Stomach smooth muscle (tissue), 2 donors: ENCODE measurements around the gene MAGEL2.
"Not testable (repeated sequence)": the region's sequence is repeated elsewhere in the genome, so short reads cannot be mapped to it uniquely, and the experiment has no call there.

Source experiments
- H3K27ac ChIP-seq: one replicate; pipeline ENCODE4 v1.7.0; 2013; ENCODE audit warnings: mild to moderate bottlenecking, low read length, inconsistent platforms
- H3K27me3 ChIP-seq, 2 donors: one replicate each; pipeline ENCODE4 v1.7.0; 2013; ENCODE audit warnings: low read length in 2 of 2; ENCODE audit not compliant: insufficient read depth in 2 of 2, control insufficient read depth in 1 of 2
- H3K36me3 ChIP-seq, 2 donors: one replicate each; pipeline ENCODE4 v1.7.0; 2013; ENCODE audit warnings: low read length in 2 of 2; ENCODE audit not compliant: control insufficient read depth in 2 of 2, insufficient read depth in 2 of 2
- H3K4me1 ChIP-seq: one replicate; pipeline ENCODE4 v1.7.0; 2013; ENCODE audit warnings: low read length; ENCODE audit not compliant: control insufficient read depth, insufficient read depth
- H3K4me3 ChIP-seq, 2 donors: one replicate each; pipeline ENCODE4 v1.7.0; 2013; ENCODE audit warnings: low read length in 2 of 2
- H3K9ac ChIP-seq, 2 donors: one replicate each; pipeline ENCODE4 v1.7.0; 2013; ENCODE audit warnings: low read length in 2 of 2, mild to moderate bottlenecking in 1 of 2
- H3K9me3 ChIP-seq, 2 donors: one replicate each; pipeline ENCODE4 v1.7.0; 2013; ENCODE audit warnings: low read length in 2 of 2; ENCODE audit not compliant: control insufficient read depth in 2 of 2
- donor health status: healthy.
- donor health status: Pancreatic carcinoma.

The MAGEL2 gene

DNA sequence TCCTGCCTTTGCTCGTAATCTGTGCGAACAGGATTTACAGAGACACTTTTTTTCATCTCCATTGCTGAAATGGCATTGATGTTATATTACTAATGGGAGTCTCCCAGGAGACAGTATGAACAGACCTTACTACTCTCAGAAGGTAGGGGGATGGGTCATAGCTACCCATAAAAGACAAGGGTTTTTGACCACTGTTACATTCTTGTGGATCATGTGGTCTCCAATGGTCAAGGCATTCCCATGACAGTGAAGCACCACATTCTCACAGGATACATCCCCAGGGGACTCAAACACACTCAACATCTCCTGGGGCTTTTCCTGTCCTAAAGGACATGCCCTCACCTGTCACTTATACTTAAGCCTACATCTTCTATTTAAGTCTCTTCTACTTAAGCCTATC lies 41.4 kb downstream of the MAGEL2 start:
- no peak overlapping the region for H3K27ac ChIP-seq
- no peaks in the 10 kb centered on the region for H3K4me1 ChIP-seq
- no peaks in the 10 kb centered on the region for H3K36me3 ChIP-seq

DNA sequence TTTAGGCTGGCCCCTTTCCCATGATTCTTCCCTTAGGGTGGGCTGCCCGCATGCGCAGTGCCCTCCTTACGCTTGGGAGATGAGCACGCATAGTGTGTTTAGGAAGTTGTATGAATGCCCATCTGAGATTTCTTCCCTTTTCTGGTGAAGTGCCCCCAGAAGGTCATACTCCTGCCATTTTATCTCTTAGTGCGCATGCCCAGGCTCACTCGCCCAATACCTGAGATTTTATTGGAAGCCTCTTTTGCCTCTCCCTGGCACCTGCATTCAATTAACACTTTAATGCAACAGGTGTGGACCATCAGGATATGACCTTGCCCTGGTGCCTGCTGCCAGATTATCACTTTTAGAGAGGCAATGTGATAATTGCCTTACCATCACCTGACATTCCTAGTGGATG lies 45.5 kb downstream of the MAGEL2 start:
- peaks cover 0 to 2% of the 10 kb centered on the region in 2 donors for H3K27me3 ChIP-seq
- H3K9me3 ChIP-seq, result no peaks in the 10 kb centered on the region
- H3K9ac ChIP-seq, result no peak overlapping the region
- no peak overlapping the region for H3K4me3 ChIP-seq
- no peak overlapping the region for H3K27ac ChIP-seq
- H3K36me3 ChIP-seq, result no peaks in the 10 kb centered on the region
- no peaks in the 10 kb centered on the region for H3K4me1 ChIP-seq

More for the DNA sequence above, 41.4 kb downstream of the MAGEL2 start:
- peaks cover 0 to 2% of the 10 kb centered on the region in 2 donors for H3K27me3 ChIP-seq
- H3K9ac ChIP-seq, result no peak overlapping the region
- H3K4me3 ChIP-seq, result no peak overlapping the region
- H3K9me3 ChIP-seq, result no peaks in the 10 kb centered on the region

DNA sequence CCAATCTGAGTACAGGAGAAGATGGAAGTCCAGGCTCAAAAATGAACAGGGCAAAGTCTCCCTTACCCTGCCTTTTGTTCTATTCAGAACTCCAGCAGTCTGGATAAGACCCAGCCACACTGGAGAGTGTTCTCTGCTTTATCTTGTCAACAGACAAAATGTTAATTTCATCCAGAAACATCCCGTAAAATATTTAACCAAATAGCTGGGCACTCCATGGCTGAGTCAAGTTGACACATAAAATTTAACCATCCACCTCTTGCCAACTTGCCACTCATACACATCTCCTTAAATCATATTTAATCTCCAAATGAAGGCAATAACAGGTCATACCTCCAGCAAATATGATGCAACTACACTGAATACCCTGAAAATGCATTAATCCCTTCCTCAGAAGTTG lies 48.6 kb downstream of the MAGEL2 start:
- H3K9ac ChIP-seq, result no peak overlapping the region
- H3K27me3 ChIP-seq, result peaks cover 0 to 2% of the 10 kb centered on the region in 2 donors
- no peaks in the 10 kb centered on the region for H3K9me3 ChIP-seq
- no peaks in the 10 kb centered on the region for H3K36me3 ChIP-seq
- H3K27ac ChIP-seq, result no peak overlapping the region
- H3K4me1 ChIP-seq, result no peaks in the 10 kb centered on the region
- no peak overlapping the region for H3K4me3 ChIP-seq

DNA sequence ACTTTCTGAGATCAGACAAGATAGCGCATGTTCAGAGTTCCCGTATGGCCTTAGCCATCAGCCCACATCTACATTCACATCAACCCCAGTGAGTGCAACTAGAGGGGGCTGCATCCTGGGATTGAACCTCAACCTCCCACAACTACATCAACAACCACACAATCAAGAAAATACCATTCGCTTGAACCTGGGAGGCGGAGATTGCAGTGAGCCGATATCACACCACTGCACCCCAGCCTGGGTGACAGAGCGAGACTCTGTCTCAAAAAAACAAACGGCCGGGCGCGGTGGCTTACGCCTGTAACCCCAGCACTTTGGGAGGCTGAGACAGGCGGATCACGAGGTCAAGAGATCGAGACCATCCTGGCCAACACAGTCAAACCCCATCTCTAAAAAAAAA lies 50.4 kb downstream of the MAGEL2 start:
- not testable (repeated sequence) for H3K4me3 ChIP-seq, H3K9me3 ChIP-seq, H3K27ac ChIP-seq, H3K27me3 ChIP-seq, H3K36me3 ChIP-seq, H3K4me1 ChIP-seq, H3K9ac ChIP-seq

DNA sequence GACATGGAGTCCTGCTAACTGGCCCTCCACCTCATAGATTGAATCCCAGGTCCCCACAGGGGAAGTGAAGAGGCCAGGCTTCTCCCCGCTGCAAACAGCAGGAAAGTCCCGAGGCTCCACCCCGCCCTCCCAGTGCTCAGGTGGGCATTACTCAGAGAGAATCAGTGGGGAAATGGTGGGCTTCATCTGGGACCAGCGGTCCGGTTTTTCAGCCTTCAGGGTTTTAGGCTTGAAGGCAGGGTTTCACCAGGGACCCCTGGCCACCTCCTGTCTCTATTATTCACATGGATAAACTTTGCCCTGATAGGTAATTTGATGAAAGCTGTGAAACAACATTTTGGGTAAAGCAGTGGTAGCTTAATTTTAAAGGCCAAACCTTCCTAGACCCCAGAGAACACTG lies 50.9 kb downstream of the MAGEL2 start:
- H3K9ac ChIP-seq, result no peak overlapping the region

DNA sequence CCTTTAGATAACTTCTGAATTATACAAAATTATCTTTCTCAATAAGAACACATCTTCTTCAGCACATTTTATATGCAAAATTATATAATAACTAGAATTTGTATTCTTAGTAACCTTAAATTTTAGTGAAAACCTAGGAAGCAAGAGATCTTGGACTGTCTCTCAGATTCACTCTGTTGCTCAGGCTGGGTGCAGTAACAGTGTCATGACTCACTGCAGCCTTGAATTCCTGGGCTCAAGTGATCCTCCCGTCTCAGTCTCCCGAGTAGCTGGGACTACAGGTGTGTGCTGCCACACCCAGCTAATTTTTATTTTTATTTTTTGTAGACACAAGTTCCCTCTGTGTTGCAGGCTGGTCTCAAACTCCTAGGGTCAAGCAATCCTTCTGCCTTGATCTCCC lies 52.3 kb downstream of the MAGEL2 start:
- H3K27me3 ChIP-seq, result no peaks in the 10 kb centered on the region
- no peaks in the 10 kb centered on the region for H3K36me3 ChIP-seq
- H3K9ac ChIP-seq, result no peak overlapping the region
- H3K4me1 ChIP-seq, result no peaks in the 10 kb centered on the region
- no peaks in the 10 kb centered on the region for H3K9me3 ChIP-seq
- H3K4me3 ChIP-seq, result no peak overlapping the region
- no peak overlapping the region for H3K27ac ChIP-seq

More for the DNA sequence above, 50.9 kb downstream of the MAGEL2 start:
- H3K27ac ChIP-seq, result no peak overlapping the region
- no peaks in the 10 kb centered on the region for H3K27me3 ChIP-seq
- no peaks in the 10 kb centered on the region for H3K4me1 ChIP-seq
- no peaks in the 10 kb centered on the region for H3K36me3 ChIP-seq
- H3K9me3 ChIP-seq, result no peaks in the 10 kb centered on the region
- H3K4me3 ChIP-seq, result no peak overlapping the region

DNA sequence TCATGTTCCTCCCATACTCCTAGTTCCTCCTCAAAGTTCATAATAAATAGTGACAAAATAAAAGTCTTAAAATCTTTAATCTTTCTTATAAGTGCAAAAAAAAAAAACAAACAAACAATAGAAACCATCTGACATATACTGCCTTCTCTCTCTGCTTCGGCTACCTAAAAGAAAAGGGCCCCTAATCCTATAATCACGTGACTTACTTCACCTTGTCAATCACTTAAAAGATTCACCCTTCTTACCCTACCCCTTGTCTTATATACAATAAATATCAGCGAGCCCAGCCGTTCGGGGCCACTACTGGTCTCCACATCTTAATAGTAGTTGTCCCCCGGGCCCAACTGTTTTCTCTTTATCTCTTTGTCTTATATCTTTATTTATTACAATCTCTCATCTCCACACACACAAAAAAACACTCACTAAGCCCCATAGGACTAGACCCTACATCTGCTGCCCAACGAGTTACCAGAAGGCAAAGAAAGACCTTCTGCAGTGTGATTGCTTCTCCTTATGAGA lies 53.4 kb downstream of the MAGEL2 start:
- Histone ChIP-seq H3K36me3 (no peaks in the 10 kb centered on the region), H3K9ac (no peak overlapping the region), H3K9me3 (peaks cover 0 to 2% of the 10 kb centered on the region in 2 donors), H3K27me3 (no peaks in the 10 kb centered on the region), H3K4me1 (no peaks in the 10 kb centered on the region), H3K4me3 (no peak overlapping the region), H3K27ac (no peak overlapping the region)
